ENCODE results near the gene CGN.

CGN gene

GRCh38 chr1:151499930-151500329, 11.3 kb upstream of the CGN start:
- H3K27me3 ChIP-seq = no peaks in the 10 kb centered on the region
- no peak overlapping the region for H3K9ac ChIP-seq
- TF ChIP-seq Cebpa-rat (IDR thresholded peaks at IDR 0.05) = no peak
- no peak overlapping the region for H3K4me3 ChIP-seq
- H3K4me1 ChIP-seq = no peaks in the 10 kb centered on the region
- H3K9me3 ChIP-seq = no peaks in the 10 kb centered on the region
- H3K4me2 ChIP-seq = no peak overlapping the region
- H4K20me1 ChIP-seq = no peaks in the 10 kb centered on the region
- H3K36me3 ChIP-seq = no peaks in the 10 kb centered on the region
- H3K27ac ChIP-seq = no peak overlapping the region

- Histone ChIP-seq H3K4me2 (no peak overlapping the region), H3K36me3 (no peaks in the 10 kb centered on the region), H3K27ac (no peak overlapping the region), H3K4me1 (no peaks in the 10 kb centered on the region), H3K27me3 (no peaks in the 10 kb centered on the region), H3K4me3 (no peak overlapping the region), H3K9me3 (no peaks in the 10 kb centered on the region), H3K9ac (no peak overlapping the region), H4K20me1 (no peaks in the 10 kb centered on the region)
- no peak for TF ChIP-seq Cebpa-rat (IDR thresholded peaks at IDR 0.05)
Measured at GRCh38 chr1:151501474-151501873, 9.7 kb upstream of the CGN start.

DNA sequence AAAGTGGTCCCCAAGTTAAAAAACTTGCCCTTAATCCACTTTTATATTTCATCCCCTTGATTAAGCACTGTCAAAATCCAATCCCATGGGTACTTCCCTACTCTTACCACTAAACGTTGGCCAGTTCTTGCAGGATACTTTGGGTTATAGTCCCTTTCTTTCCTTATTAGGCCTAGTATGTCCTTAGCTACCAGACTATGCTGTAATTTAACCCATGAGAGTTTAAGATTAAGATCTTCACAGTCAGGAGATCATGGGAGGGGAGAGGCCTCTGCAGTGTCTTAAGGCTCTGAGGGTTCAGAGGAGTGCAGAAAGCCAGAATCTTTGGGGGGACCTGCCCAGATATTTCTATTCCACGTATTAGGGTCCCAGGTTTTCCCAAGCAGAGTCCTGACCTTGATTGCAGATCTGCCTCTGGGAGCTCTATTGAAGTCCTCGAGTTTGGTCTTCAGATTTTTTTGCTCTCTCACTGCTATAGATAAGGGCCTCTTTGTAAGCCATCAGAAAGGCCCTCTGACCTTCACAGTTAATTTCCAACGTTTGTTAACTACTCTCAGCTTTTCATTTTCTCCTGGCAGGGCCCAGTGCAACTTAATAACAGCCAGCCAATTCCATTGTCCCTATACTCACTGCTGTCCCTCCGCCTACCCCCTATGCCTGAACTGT, 9.0 kb upstream of the CGN start:
- Histone ChIP-seq H3K27ac (no peak overlapping the region), H3K4me3 (no peak overlapping the region), H4K20me1 (no peaks in the 10 kb centered on the region), H3K36me3 (no peaks in the 10 kb centered on the region), H3K27me3 (no peaks in the 10 kb centered on the region), H3K4me2 (no peak overlapping the region), H3K9me3 (no peaks in the 10 kb centered on the region), H3K4me1 (no peaks in the 10 kb centered on the region), H3K9ac (no peak overlapping the region)
- TF ChIP-seq Cebpa-rat (IDR thresholded peaks at IDR 0.05) = no peak

- no peaks in the 10 kb centered on the region for H4K20me1 ChIP-seq
- H3K9ac ChIP-seq = no peak overlapping the region
- no peaks in the 10 kb centered on the region for H3K9me3 ChIP-seq
- no peaks in the 10 kb centered on the region for H3K4me1 ChIP-seq
- H3K36me3 ChIP-seq = no peaks in the 10 kb centered on the region
- H3K4me2 ChIP-seq = no peak overlapping the region
- TF ChIP-seq Cebpa-rat (IDR thresholded peaks at IDR 0.05) = no peak
- no peak overlapping the region for H3K4me3 ChIP-seq
- H3K27ac ChIP-seq = no peak overlapping the region
- no peaks in the 10 kb centered on the region for H3K27me3 ChIP-seq
Measured at GRCh38 chr1:151502859-151503780, 8.1 kb upstream of the CGN start.

- Histone ChIP-seq H4K20me1 (no peaks in the 10 kb centered on the region), H3K9ac (no peak overlapping the region), H3K9me3 (no peaks in the 10 kb centered on the region), H3K4me1 (peaks cover under 1% of the 10 kb centered on the region; the same call in 1 of the 2 replicates), H3K36me3 (no peaks in the 10 kb centered on the region), H3K4me2 (no peak overlapping the region), H3K27me3 (no peaks in the 10 kb centered on the region), H3K4me3 (no peak overlapping the region), H3K27ac (no peak overlapping the region)
- no peak for TF ChIP-seq Cebpa-rat (IDR thresholded peaks at IDR 0.05)
Measured at GRCh38 chr1:151504252-151504651, 6.9 kb upstream of the CGN start.

GRCh38 chr1:151504759-151505158, 6.4 kb upstream of the CGN start:
- Histone ChIP-seq H3K4me2 (no peak overlapping the region), H3K9me3 (no peaks in the 10 kb centered on the region), H4K20me1 (no peaks in the 10 kb centered on the region), H3K27me3 (no peaks in the 10 kb centered on the region), H3K36me3 (no peaks in the 10 kb centered on the region), H3K27ac (no peak overlapping the region), H3K4me3 (no peak overlapping the region), H3K9ac (no peak overlapping the region), H3K4me1 (peaks cover 5% of the 10 kb centered on the region)
- TF ChIP-seq Cebpa-rat (IDR thresholded peaks at IDR 0.05) = no peak

- H3K4me1 ChIP-seq = peaks cover 37% of the 10 kb centered on the region
- no peak for TF ChIP-seq Cebpa-rat (IDR thresholded peaks at IDR 0.05)
- no peaks in the 10 kb centered on the region for H3K36me3 ChIP-seq
- no peaks in the 10 kb centered on the region for H3K27me3 ChIP-seq
- no peaks in the 10 kb centered on the region for H4K20me1 ChIP-seq
- H3K4me2 ChIP-seq = no peak overlapping the region
- H3K27ac ChIP-seq = no peak overlapping the region
- H3K9ac ChIP-seq = no peak overlapping the region
- no peaks in the 10 kb centered on the region for H3K9me3 ChIP-seq
- H3K4me3 ChIP-seq = no peak overlapping the region
Measured at GRCh38 chr1:151508833-151509232, 2.4 kb upstream of the CGN start.

DNA sequence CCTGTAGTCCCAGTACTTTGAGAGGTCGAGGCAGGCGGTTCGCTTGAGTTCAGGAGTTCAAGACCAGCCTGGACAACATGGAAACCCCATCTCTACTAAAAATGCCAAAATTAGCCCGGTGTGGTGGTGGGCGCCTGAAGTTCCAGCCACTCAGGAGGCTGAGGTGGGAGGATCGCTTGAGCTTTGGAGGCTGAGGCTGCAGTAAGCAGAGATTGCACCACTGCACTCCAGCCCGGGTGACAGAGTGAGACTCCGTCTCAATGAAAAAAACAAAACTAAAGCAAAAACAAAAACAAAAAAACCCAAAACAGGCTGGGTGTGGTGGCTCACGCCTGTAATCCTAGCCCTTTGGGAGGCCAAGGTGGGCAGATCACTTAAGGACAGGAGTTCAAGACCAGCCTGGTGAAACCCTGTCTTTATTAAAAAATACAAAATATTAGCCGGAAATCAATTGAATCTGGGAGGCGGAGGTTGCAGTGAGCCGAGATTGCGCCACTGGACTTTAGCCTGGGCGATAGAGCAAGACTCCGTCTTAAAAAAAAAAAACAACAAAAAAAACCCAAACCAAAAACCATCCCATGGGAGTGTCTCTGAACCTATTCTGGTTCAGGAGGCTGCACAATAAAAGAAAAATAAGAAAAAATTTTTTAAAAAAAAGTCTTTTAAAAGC, 1.7 kb upstream of the CGN start:
- Histone ChIP-seq H3K9ac (no peak overlapping the region), H3K4me1 (peaks cover 44% of the 10 kb centered on the region), H3K27me3 (no peaks in the 10 kb centered on the region), H3K27ac (no peak overlapping the region), H3K4me2 (peak overlapping the region; percentile 93), H3K9me3 (no peaks in the 10 kb centered on the region), H3K36me3 (no peaks in the 10 kb centered on the region), H3K4me3 (no peak overlapping the region), H4K20me1 (no peaks in the 10 kb centered on the region)
- no peak for TF ChIP-seq Cebpa-rat (IDR thresholded peaks at IDR 0.05)

GRCh38 chr1:151510020-151510405, 1.2 kb upstream of the CGN start:
- Histone ChIP-seq H3K27me3 (no peaks in the 10 kb centered on the region), H3K9ac (no peak overlapping the region), H3K27ac (no peak overlapping the region), H4K20me1 (no peaks in the 10 kb centered on the region), H3K36me3 (no peaks in the 10 kb centered on the region), H3K4me3 (peak overlapping the region; percentile 75; the same call in 1 of the 2 replicates), H3K4me1 (peaks cover 47% of the 10 kb centered on the region), H3K9me3 (no peaks in the 10 kb centered on the region), H3K4me2 (peak overlapping the region; percentile 93)
- no peak for TF ChIP-seq Cebpa-rat (IDR thresholded peaks at IDR 0.05)

- no peaks in the 10 kb centered on the region for H3K36me3 ChIP-seq
- peak overlapping the region; percentile 93 for H3K4me2 ChIP-seq
- H3K27ac ChIP-seq = peak overlapping the region; percentile 62
- peaks cover 47% of the 10 kb centered on the region for H3K4me1 ChIP-seq
- no peaks in the 10 kb centered on the region for H3K9me3 ChIP-seq
- no peaks in the 10 kb centered on the region for H3K27me3 ChIP-seq
- peak overlapping the region; percentile 75 for H3K9ac ChIP-seq
- no peak for TF ChIP-seq Cebpa-rat (IDR thresholded peaks at IDR 0.05)
- peak overlapping the region; percentile 75 for H3K4me3 ChIP-seq
- H4K20me1 ChIP-seq = no peaks in the 10 kb centered on the region
Measured at GRCh38 chr1:151510614-151510956, 602 bp upstream of the CGN start.
